ENCODE results near the gene PPFIBP2. TPM values are rescaled to one million over a fixed set of nuclear protein-coding genes. Genes with fewer than 3 reads are reported as not detected.
A peak's percentile ranks its signal among the peaks of the same experiment; 100 is the strongest.

PPFIBP2 gene
- total RNA-seq, 4 donors from 2014 or later: 68.2 to 139 (median 76.2) TPM

GRCh38 chr11:7486781-7487140, 27.0 kb upstream of the PPFIBP2 start:
- TF ChIP-seq EP300 (IDR thresholded peaks at IDR 0.05) (no peak), POLR2AphosphoS5 (IDR thresholded peaks at IDR 0.05) (no peak), CTCF (IDR thresholded peaks at IDR 0.05) (no peak), POLR2A (IDR thresholded peaks at IDR 0.05) (no peak)
- WGBS: 44% methylated on average over 6 of the region's 6 CpGs

GRCh38 chr11:7487360-7487759, 26.4 kb upstream of the PPFIBP2 start:
- WGBS: 43% methylated on average over 2 of the region's 2 CpGs
- H3K4me3 ChIP-seq: no peak overlapping the region
- TF ChIP-seq POLR2AphosphoS5 (IDR thresholded peaks at IDR 0.05) (no peak), EP300 (IDR thresholded peaks at IDR 0.05) (no peak), CTCF (IDR thresholded peaks at IDR 0.05) (no peak), POLR2A (IDR thresholded peaks at IDR 0.05) (no peak)
- no peaks in the 10 kb centered on the region for H3K27me3 ChIP-seq
- no peaks in the 10 kb centered on the region for H3K9me3 ChIP-seq
- H3K36me3 ChIP-seq: no peaks in the 10 kb centered on the region
- no peak overlapping the region for H3K27ac ChIP-seq
- no peak for DNase-seq (ENCODE audit: low spot score in 2 of 2)
- H3K4me1 ChIP-seq: peaks cover 5% of the 10 kb centered on the region

More at GRCh38 chr11:7486781-7487140, 27.0 kb upstream of the PPFIBP2 start:
- no peaks in the 10 kb centered on the region for H3K36me3 ChIP-seq
- H3K4me3 ChIP-seq: peak overlapping the region; percentile 10
- no peaks in the 10 kb centered on the region for H3K9me3 ChIP-seq
- peaks cover 3% of the 10 kb centered on the region for H3K4me1 ChIP-seq
- no peak for DNase-seq (ENCODE audit: low spot score in 2 of 2)
- no peaks in the 10 kb centered on the region for H3K27me3 ChIP-seq
- no peak overlapping the region for H3K27ac ChIP-seq

- no peaks in the 10 kb centered on the region for H3K36me3 ChIP-seq
- peaks cover 11% of the 10 kb centered on the region for H3K4me1 ChIP-seq
- H3K9me3 ChIP-seq: no peaks in the 10 kb centered on the region
- WGBS: 94% methylated on average over 1 of the region's 1 CpG
- no peak for DNase-seq (ENCODE audit: low spot score in 2 of 2)
- no peak overlapping the region for H3K4me3 ChIP-seq
- no peak overlapping the region for H3K27ac ChIP-seq
- TF ChIP-seq CTCF (IDR thresholded peaks at IDR 0.05) (no peak), POLR2AphosphoS5 (IDR thresholded peaks at IDR 0.05) (no peak), POLR2A (IDR thresholded peaks at IDR 0.05) (no peak), EP300 (IDR thresholded peaks at IDR 0.05) (no peak)
- no peaks in the 10 kb centered on the region for H3K27me3 ChIP-seq
Measured at GRCh38 chr11:7488681-7489080, 25.1 kb upstream of the PPFIBP2 start.

- Histone ChIP-seq H3K36me3 (no peaks in the 10 kb centered on the region), H3K9me3 (no peaks in the 10 kb centered on the region), H3K27me3 (no peaks in the 10 kb centered on the region), H3K27ac (no peak overlapping the region), H3K4me1 (peaks cover 18% of the 10 kb centered on the region), H3K4me3 (no peak overlapping the region)
- no peak for DNase-seq (ENCODE audit: low spot score in 2 of 2)
- 92% methylated on average over 2 of the region's 2 CpGs for WGBS
- TF ChIP-seq POLR2AphosphoS5 (IDR thresholded peaks at IDR 0.05): no peak
- TF ChIP-seq CTCF (IDR thresholded peaks at IDR 0.05): no peak
- no peak for TF ChIP-seq POLR2A (IDR thresholded peaks at IDR 0.05)
- TF ChIP-seq EP300 (IDR thresholded peaks at IDR 0.05): no peak
Measured at GRCh38 chr11:7489376-7489775, 24.4 kb upstream of the PPFIBP2 start.

- TF ChIP-seq EP300 (IDR thresholded peaks at IDR 0.05) (no peak), POLR2AphosphoS5 (IDR thresholded peaks at IDR 0.05) (no peak), CTCF (IDR thresholded peaks at IDR 0.05) (no peak), POLR2A (IDR thresholded peaks at IDR 0.05) (no peak)
- H3K9me3 ChIP-seq: no peaks in the 10 kb centered on the region
- H3K4me1 ChIP-seq: peaks cover 22% of the 10 kb centered on the region
- 80% methylated on average over 4 of the region's 4 CpGs for WGBS
- H3K4me3 ChIP-seq: no peak overlapping the region
- no peaks in the 10 kb centered on the region for H3K36me3 ChIP-seq
- no peaks in the 10 kb centered on the region for H3K27me3 ChIP-seq
- no peak overlapping the region for H3K27ac ChIP-seq
- no peak for DNase-seq (ENCODE audit: low spot score in 2 of 2)
Measured at GRCh38 chr11:7490054-7490453, 23.7 kb upstream of the PPFIBP2 start.
